Mesendoderm (in vitro differentiated cells): ENCODE data around the gene CD300E. TPM values are rescaled to one million over a fixed set of nuclear protein-coding genes. Genes with fewer than 3 reads are reported as not detected.

Experiments used
- DNase-seq: peaks from one replicate; pipeline ENCODE4 v3.0.0; 2013
- H2AK5ac ChIP-seq: 2 replicates; pipeline ENCODE4 v1.6.1; 2013; ENCODE audit warnings: low read length, inconsistent platforms
- H2BK120ac ChIP-seq: 2 replicates; pipeline ENCODE4 v1.6.1; 2013; ENCODE audit warnings: low read depth, mild to moderate bottlenecking, low read length, moderate library complexity, mixed read lengths
- H2BK15ac ChIP-seq: replicated peaks from 2 replicates; pipeline ENCODE4 v1.6.1; 2013; ENCODE audit warnings: low read depth, mild to moderate bottlenecking, moderate library complexity
- H2BK5ac ChIP-seq: 2 replicates; pipeline ENCODE4 v1.6.1; 2013; ENCODE audit warnings: low read length, inconsistent platforms
- H3K18ac ChIP-seq: 2 replicates; pipeline ENCODE4 v1.6.1; 2013; ENCODE audit warnings: mild to moderate bottlenecking, low read length, mixed read lengths
- H3K23ac ChIP-seq: one replicate; pipeline ENCODE4 v1.6.1; 2013; ENCODE audit warnings: low read length
- H3K27ac ChIP-seq: 2 replicates; pipeline ENCODE4 v1.5.1; 2013; ENCODE audit warnings: low read depth, mild to moderate bottlenecking, inconsistent platforms, low read length, moderate library complexity
- H3K27me3 ChIP-seq: 2 replicates; pipeline ENCODE4 v1.6.1; 2013; ENCODE audit warnings: low read length, control low read depth, mild to moderate bottlenecking, inconsistent platforms; ENCODE audit not compliant: insufficient read depth, poor library complexity
- H3K36me3 ChIP-seq: 2 replicates; pipeline ENCODE4 v1.6.1; 2013; ENCODE audit warnings: low read length, inconsistent platforms; ENCODE audit not compliant: control insufficient read depth, insufficient read depth
- H3K4ac ChIP-seq: one replicate; pipeline ENCODE4 v1.6.1; 2013; ENCODE audit warnings: low read depth, mild to moderate bottlenecking, low read length, moderate library complexity
- H3K4me1 ChIP-seq: 2 replicates; pipeline ENCODE4 v1.6.1; 2013; ENCODE audit warnings: low read depth, low read length, inconsistent platforms; ENCODE audit not compliant: control insufficient read depth
- H3K4me2 ChIP-seq: 2 replicates; pipeline ENCODE4 v1.6.1; 2013; ENCODE audit warnings: low read length
- H3K4me3 ChIP-seq: 2 replicates; pipeline ENCODE4 v1.5.1; 2013; ENCODE audit warnings: mild to moderate bottlenecking, low read length
- H3K56ac ChIP-seq: one replicate; pipeline ENCODE4 v1.6.1; 2013; ENCODE audit warnings: low read length
- H3K79me1 ChIP-seq: 2 replicates; pipeline ENCODE4 v1.6.1; 2013; ENCODE audit warnings: low read length, inconsistent platforms
- H3K79me2 ChIP-seq: 2 replicates; pipeline ENCODE4 v1.6.1; 2013; ENCODE audit warnings: mild to moderate bottlenecking, low read length; ENCODE audit not compliant: control insufficient read depth, insufficient read depth
- H3K9ac ChIP-seq: 2 replicates; pipeline ENCODE4 v1.6.1; 2013; ENCODE audit warnings: low read length, inconsistent platforms
- H4K5ac ChIP-seq: one replicate; pipeline ENCODE4 v1.6.1; 2013; ENCODE audit warnings: low read length
- H4K8ac ChIP-seq: one replicate; pipeline ENCODE4 v1.6.1; 2013; ENCODE audit warnings: low read depth, mild to moderate bottlenecking, control low read depth, low read length, moderate library complexity
- WGBS: extraction: QIAGEN DNeasy Blood & Tissue Kit; methylation state at CpG from one replicate; pipeline ENCODE4 v1.1.7; 2013; ENCODE audit warnings: low lambda C conversion rate, missing lambda C conversion rate; ENCODE audit not compliant: insufficient coverage; ENCODE audit errors: extremely low coverage; 5-methylcytosine and 5-hydroxymethylcytosine counted together
- polyA plus RNA-seq, 2 experiments: library from polyadenylated mRNA; stranded (reverse); fragments of 200-250 nt; gene quantifications; one replicate each; pipeline ENCODE4 v1.2.3, GENCODE V29; 2013

CD300E gene, protein sequence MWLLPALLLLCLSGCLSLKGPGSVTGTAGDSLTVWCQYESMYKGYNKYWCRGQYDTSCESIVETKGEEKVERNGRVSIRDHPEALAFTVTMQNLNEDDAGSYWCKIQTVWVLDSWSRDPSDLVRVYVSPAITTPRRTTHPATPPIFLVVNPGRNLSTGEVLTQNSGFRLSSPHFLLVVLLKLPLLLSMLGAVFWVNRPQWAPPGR
- polyA plus RNA-seq (2013, experiment 1 of 2) = 0.21 TPM
- polyA plus RNA-seq (2013, experiment 2 of 2) = 0.21 TPM

DNA sequence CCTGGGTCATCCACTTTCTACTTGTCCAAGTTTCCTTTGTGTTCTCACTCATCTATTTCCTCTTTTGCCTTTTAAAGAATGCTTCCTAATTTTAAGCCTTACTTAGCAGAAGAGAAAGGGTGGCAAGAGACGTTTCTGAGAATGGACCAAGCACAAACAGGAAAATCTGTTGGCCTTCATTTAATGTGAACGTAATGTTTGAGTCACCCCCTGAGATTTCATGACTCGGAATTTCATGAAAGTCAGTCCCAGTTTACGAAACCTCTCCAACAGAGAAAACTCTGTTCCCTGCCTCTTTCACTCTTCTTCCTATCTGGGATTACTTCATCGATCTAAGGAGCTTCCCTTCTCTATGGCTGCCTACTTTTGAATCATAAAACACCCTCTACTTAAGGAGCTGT, at the start of gene CD300E:
TSS of gene CD300E (minus strand) at position 46 of the 401 bp plus-strand sequence. CDS start 117 bp downstream, outside the sequence.
- Histone ChIP-seq H3K9ac (no peak within 1 kb of the TSS), H2BK15ac (no peak within 1 kb of the TSS), H3K79me2 (no peaks in the 10 kb centered on the region), H3K18ac (no peak within 1 kb of the TSS), H3K27me3 (peaks cover 3% of the 10 kb centered on the region), H3K56ac (no peak within 1 kb of the TSS), H3K4me3 (no peak within 1 kb of the TSS), H4K8ac (no peak within 1 kb of the TSS), H2AK5ac (peak within 1 kb of the TSS; percentile 44), H3K36me3 (no peaks in the 10 kb centered on the region), H3K27ac (no peak within 1 kb of the TSS), H3K79me1 (no peaks in the 10 kb centered on the region), H3K23ac (no peak within 1 kb of the TSS), H4K5ac (no peak within 1 kb of the TSS), H2BK120ac (no peak within 1 kb of the TSS), H3K4me1 (no peaks in the 10 kb centered on the region), H3K4me2 (no peak within 1 kb of the TSS), H2BK5ac (no peak within 1 kb of the TSS), H3K4ac (no peak within 1 kb of the TSS)
- no peak for DNase-seq
- WGBS = no CpG with 5 or more reads among the region's 5 CpGs

DNA sequence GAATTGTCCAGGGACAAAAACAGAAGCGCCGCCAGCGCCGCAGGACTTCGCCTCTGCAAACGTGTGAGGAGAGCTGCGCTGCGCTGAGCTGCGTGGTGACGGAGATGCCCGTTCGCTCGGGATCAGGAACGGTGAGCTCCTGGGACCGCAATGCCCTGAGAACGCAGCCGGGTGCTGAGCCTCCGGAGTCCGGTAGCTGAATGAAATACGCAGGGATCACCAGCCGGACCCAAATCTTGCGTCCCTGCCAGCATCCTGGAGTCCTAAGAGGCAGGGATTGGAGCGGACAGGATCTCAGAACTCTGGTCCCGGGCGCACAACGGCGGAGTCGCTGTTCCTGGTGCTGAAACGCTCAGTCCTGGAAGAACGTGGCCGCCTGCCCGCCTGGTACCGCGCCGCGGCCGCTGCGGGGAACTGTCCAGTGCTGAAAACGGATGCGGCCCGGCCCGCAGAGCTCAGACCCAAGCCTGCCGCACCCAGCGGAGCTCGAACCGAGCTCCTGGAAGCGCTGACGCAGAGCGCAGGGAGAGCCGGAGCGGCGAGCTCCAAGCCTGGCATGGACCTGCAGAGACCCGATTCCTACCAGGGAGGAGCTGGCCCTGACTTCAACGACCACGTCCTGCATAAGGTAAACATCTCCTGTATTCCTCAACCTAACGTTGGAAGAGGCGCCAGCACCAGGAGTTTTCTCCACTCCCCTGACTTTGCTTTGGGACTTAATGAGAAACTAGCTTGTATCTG, 47.7 kb upstream of the CD300E start:
- Histone ChIP-seq H3K9ac (no peak overlapping the region), H4K5ac (no peak overlapping the region), H3K36me3 (no peaks in the 10 kb centered on the region), H3K79me2 (no peaks in the 10 kb centered on the region), H4K8ac (no peak overlapping the region), H2BK120ac (no peak overlapping the region), H3K18ac (no peak overlapping the region), H2AK5ac (no peak overlapping the region), H3K4ac (no peak overlapping the region), H3K4me1 (no peaks in the 10 kb centered on the region), H3K4me3 (no peak overlapping the region), H3K27me3 (peaks cover 17% of the 10 kb centered on the region), H2BK15ac (no peak overlapping the region), H3K4me2 (no peak overlapping the region), H3K56ac (no peak overlapping the region), H3K27ac (no peak overlapping the region), H2BK5ac (no peak overlapping the region), H3K79me1 (no peaks in the 10 kb centered on the region), H3K23ac (no peak overlapping the region)
- WGBS = no CpG with 5 or more reads among the region's 57 CpGs
- DNase-seq = peak; percentile 94

DNA sequence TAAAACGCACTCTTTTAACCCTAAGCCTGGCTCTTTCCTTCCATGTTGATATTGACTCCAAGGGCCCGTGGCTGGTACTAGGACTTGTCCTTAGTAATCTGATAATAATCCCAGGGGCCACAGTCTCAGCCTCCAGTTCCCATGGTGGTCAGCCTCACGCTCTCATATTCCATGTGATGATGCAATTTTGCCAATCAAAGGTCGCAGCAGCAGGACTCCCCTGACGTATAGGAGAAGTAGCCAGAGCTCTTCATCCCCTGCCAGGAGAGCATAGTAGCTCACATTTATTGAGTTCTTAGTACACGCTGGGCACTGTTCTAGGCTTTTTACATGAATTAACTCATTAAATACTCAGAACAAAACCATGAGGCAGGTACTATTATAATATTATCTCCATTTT, 46.8 kb upstream of the CD300E start:
- H3K18ac ChIP-seq = no peak overlapping the region
- H3K79me2 ChIP-seq = no peaks in the 10 kb centered on the region
- no CpG with 5 or more reads among the region's 6 CpGs for WGBS
- no peak overlapping the region for H3K4me3 ChIP-seq
- H2BK5ac ChIP-seq = no peak overlapping the region
- H3K27me3 ChIP-seq = peaks cover 15% of the 10 kb centered on the region
- H3K27ac ChIP-seq = no peak overlapping the region
- H3K36me3 ChIP-seq = no peaks in the 10 kb centered on the region
- H2BK15ac ChIP-seq = no peak overlapping the region
- no peak overlapping the region for H2BK120ac ChIP-seq
- H3K4ac ChIP-seq = no peak overlapping the region
- H4K8ac ChIP-seq = no peak overlapping the region
- H3K23ac ChIP-seq = no peak overlapping the region
- H2AK5ac ChIP-seq = no peak overlapping the region
- no peak for DNase-seq
- no peak overlapping the region for H3K4me2 ChIP-seq
- H3K79me1 ChIP-seq = no peaks in the 10 kb centered on the region
- H3K9ac ChIP-seq = no peak overlapping the region
- no peak overlapping the region for H3K56ac ChIP-seq
- no peaks in the 10 kb centered on the region for H3K4me1 ChIP-seq
- H4K5ac ChIP-seq = no peak overlapping the region

DNA sequence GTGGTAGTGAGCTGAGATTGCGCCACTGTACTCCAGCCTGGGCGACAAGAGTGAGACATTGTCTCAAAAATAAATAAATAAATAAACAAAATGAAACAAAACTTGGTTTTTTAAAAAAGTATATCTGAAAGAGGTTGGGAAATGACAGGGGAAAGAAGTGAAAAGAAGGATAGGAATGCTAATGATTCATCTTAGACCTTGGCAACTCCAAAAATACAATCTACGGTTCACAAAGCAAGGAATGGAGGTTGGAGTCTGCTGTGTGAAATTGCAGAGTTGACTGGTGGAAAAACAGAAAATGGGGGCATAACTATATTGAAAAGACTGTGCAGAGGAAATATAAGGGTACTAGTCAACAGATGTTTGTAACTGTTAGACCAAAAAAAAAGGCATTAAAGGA, 40.0 kb upstream of the CD300E start:
- no peak overlapping the region for H3K18ac ChIP-seq
- no peak for DNase-seq
- no peak overlapping the region for H3K27ac ChIP-seq
- no CpG with 5 or more reads among the region's 3 CpGs for WGBS
- no peak overlapping the region for H3K9ac ChIP-seq
- H4K8ac ChIP-seq = no peak overlapping the region
- H2BK5ac ChIP-seq = no peak overlapping the region
- no peak overlapping the region for H2BK15ac ChIP-seq
- no peak overlapping the region for H4K5ac ChIP-seq
- H3K4ac ChIP-seq = no peak overlapping the region
- no peak overlapping the region for H3K4me3 ChIP-seq
- no peak overlapping the region for H3K23ac ChIP-seq
- H2AK5ac ChIP-seq = no peak overlapping the region
- no peaks in the 10 kb centered on the region for H3K27me3 ChIP-seq
- H3K36me3 ChIP-seq = no peaks in the 10 kb centered on the region
- no peak overlapping the region for H3K4me2 ChIP-seq
- no peaks in the 10 kb centered on the region for H3K79me2 ChIP-seq
- no peaks in the 10 kb centered on the region for H3K4me1 ChIP-seq
- H2BK120ac ChIP-seq = no peak overlapping the region
- no peak overlapping the region for H3K56ac ChIP-seq
- no peaks in the 10 kb centered on the region for H3K79me1 ChIP-seq

DNA sequence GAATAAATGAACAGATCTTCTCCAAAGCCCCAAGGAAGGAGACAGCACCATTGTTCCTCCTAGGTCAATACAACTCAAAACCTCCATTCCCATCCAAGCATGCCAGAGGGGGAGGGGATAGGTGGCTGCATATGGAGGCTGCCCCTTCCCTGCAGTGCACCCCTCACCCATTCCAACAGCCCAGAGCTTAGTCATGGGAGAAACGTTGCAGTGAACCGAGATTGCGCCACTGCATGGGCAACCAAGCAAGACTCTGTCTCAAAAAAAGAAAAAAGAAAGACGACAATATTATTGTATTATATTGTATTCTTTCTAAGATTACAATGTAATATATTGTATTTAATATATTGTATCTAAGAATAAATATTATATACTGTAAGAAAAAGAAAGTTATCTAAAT, 36.4 kb upstream of the CD300E start:
- H2AK5ac ChIP-seq = no peak overlapping the region
- WGBS = no CpG with 5 or more reads among the region's 4 CpGs
- H2BK5ac ChIP-seq = no peak overlapping the region
- no peak overlapping the region for H4K8ac ChIP-seq
- no peak overlapping the region for H3K23ac ChIP-seq
- no peaks in the 10 kb centered on the region for H3K36me3 ChIP-seq
- no peak overlapping the region for H3K56ac ChIP-seq
- DNase-seq = no peak
- H3K79me1 ChIP-seq = no peaks in the 10 kb centered on the region
- no peaks in the 10 kb centered on the region for H3K4me1 ChIP-seq
- H4K5ac ChIP-seq = no peak overlapping the region
- H3K4ac ChIP-seq = no peak overlapping the region
- no peak overlapping the region for H3K9ac ChIP-seq
- no peak overlapping the region for H3K4me3 ChIP-seq
- no peak overlapping the region for H3K4me2 ChIP-seq
- H2BK120ac ChIP-seq = no peak overlapping the region
- H3K27me3 ChIP-seq = no peaks in the 10 kb centered on the region
- H3K18ac ChIP-seq = no peak overlapping the region
- no peak overlapping the region for H2BK15ac ChIP-seq
- no peaks in the 10 kb centered on the region for H3K79me2 ChIP-seq
- H3K27ac ChIP-seq = no peak overlapping the region
